ENCODE data around the gene FYN. TPM values are rescaled to one million over a fixed set of nuclear protein-coding genes. Genes with fewer than 3 reads are reported as not detected.

The FYN gene
- total RNA-seq, 4 donors from 2014 or later: 108 to 281 (median 186) TPM

DNA sequence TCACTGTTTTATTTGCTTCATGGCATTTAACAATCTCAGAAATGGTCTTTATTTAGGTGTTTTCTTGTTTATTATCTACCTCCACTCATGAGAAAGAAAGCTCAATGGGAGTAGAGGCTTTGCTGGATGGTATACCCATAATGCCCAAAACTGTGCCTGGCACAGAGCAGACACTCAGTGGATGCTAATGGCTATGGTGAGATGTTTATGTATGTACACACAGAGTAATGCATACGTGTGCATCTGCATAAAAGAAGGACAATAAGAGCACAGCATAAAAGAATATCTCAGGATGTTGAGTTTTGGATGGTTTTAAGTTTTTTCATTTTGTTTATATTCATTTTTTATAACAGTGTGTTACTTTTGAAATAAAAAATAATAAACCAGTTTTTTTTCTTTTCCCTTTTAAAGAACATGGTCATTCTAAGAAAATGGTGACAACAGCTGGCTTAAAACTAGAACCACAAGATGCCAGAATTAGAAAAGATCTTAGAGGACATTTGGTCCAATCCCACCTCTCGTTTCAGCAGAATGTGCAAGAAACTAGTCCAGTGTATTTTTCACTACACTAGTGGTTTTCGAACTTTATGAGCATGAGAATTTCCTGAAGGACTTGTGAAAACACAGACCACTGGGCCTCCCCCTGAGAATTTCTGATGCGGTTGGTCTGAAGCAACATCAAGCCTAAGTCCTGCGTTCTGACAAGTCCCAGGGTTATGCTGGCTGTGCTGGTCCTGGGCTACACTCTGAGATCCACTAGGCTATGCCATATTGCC is 131.9 kb downstream of the FYN start:
- no peak for ATAC-seq (ENCODE audit: low FRiP score)
- no peak for TF ChIP-seq CTCF (IDR thresholded peaks at IDR 0.05)
- DNase-seq (ENCODE audit: low spot score): no peak

DNA sequence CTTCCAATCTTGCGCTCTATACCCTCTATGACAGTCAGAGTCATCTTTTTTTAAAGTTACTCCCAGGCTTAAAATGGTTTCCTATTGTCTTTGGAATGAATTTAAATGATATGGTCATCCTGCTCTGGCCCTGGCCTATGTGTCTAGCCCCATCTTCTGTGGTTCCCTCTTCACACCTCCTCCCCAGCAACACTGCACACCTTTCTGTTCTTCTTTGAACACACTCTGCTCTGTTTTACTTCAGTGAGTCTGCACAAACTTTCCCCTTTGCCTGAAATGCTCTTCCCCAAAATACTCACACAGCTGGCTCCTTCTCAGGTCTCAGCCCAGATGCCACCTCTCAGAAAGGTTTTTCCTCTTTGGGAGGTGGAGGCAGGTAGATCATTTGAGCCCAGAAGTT is 132.7 kb downstream of the FYN start:
- no peak for ATAC-seq (ENCODE audit: low FRiP score)
- DNase-seq (ENCODE audit: low spot score): no peak
- no peak for TF ChIP-seq CTCF (IDR thresholded peaks at IDR 0.05)

DNA sequence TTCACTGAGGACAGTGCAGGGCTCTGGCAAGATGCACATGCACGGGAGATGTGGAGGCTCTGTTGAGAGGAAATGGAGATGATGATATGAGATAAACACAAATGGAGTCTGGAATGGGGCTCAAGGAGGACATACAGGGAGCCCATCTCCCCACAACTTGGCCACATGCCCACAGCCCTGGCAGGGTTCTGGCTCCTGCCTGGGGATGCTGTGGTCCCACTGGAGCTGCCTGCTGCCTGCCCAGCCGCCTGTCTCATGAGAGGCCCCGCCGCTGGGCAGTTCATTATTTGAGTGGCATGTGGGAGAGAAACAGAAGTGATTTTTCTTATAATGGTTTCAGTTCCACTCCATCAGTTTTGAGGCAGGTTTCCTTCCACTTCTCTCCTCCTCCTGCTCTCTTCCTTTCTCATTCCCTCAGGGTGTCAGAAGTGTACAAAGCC is 134.0 kb downstream of the FYN start:
- no peak for DNase-seq (ENCODE audit: low spot score)
- no peak for TF ChIP-seq CTCF (IDR thresholded peaks at IDR 0.05)
- ATAC-seq (ENCODE audit: low FRiP score): no peak

GRCh38 chr6:111738631-111739030 is 134.6 kb downstream of the FYN start:
- no peak for ATAC-seq (ENCODE audit: low FRiP score)
- TF ChIP-seq CTCF (IDR thresholded peaks at IDR 0.05): no peak
- DNase-seq (ENCODE audit: low spot score): no peak

DNA sequence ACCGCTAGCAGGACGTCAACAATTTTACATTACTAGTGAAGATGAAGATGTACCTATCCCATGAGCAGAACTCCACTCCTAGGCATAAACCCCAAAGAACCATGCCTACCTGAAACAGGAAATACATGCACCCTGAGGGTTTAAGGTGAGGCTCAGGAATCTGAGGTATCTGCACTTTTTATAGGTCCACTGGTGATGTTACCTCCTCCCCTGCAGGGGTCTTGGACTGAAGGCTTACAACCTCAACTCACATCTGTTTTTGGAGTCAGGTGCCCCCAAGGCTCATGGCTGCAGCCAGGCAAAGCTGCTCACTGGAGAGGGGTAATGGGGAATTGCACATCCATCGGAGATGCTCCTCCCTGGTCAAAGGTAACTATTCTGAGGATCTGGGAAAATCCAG is 135.1 kb downstream of the FYN start:
- no peak for DNase-seq (ENCODE audit: low spot score)
- ATAC-seq (ENCODE audit: low FRiP score): no peak
- TF ChIP-seq CTCF (IDR thresholded peaks at IDR 0.05): no peak

GRCh38 chr6:111737065-111737521 is 136.2 kb downstream of the FYN start:
- DNase-seq (ENCODE audit: low spot score) (no peak), ATAC-seq (ENCODE audit: low FRiP score) (no peak)
- no peak for TF ChIP-seq CTCF (IDR thresholded peaks at IDR 0.05)

DNA sequence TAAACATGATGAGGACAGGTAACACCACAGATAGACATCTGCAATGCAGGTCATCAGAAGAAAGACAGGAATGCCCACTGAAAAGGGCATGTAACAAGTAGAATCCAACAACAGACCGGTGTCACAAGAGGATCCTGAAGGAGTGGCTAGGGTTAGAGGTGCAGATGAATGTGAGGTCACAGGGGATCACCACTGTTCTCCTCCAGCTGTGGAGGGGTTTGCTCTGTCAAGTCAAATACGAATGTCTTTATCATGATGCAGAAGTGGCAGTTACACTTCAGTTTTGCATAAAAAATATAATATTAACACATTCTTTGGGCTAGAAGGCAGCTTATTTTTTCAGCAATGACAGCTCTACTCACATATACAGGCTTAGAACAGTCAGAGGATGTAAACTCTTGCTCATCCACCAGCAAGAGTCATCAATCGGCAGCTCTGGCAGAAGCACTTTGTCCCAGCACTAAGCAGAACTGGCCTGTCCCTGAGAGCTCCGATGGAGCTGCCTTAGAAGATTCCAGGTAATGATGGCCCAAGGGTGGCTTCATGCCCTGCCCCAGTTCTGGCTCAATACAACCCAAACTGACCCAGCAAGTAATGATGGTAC is 137.1 kb downstream of the FYN start:
- TF ChIP-seq CTCF (IDR thresholded peaks at IDR 0.05): no peak
- no peak for ATAC-seq (ENCODE audit: low FRiP score)
- DNase-seq (ENCODE audit: low spot score): no peak
